Measurements from ENCODE around the gene NYAP2.

NYAP2 gene

GRCh38 chr2:225694664-225695063 is 295.2 kb downstream of the NYAP2 start:
- no peak for DNase-seq (ENCODE audit: low read depth in 3 of 3, low spot score in 1 of 3)

- DNase-seq (ENCODE audit: low read depth in 3 of 3, low spot score in 1 of 3) = no peak
Measured at GRCh38 chr2:225697936-225698335, 298.4 kb downstream of the NYAP2 start.
